Activated T-helper 17 cell treated with anti-CD3 and anti-CD28 coated beads, Interleukin-2, amount 50 U/mL, for 72 hours (primary cell): ENCODE results near the gene SENP3. TPM values are rescaled to one million over a fixed set of nuclear protein-coding genes. Genes with fewer than 3 reads are reported as not detected.
A peak's percentile ranks its signal among the peaks of the same experiment; 100 is the strongest.

Source experiments
- ATAC-seq: fragments of 150-1000 bp; cut with Tn5 transposase; replicated peaks from 2 replicates; pipeline ENCODE4 v1.10.0; 2021; ENCODE audit warnings: mild to moderate bottlenecking, moderate library complexity
- H3K27ac Mint-ChIP-seq: one replicate; pipeline ENCODE4 v1.8.0; 2022; ENCODE audit warnings: mixed read lengths
- H3K27me3 Mint-ChIP-seq: one replicate; pipeline ENCODE4 v1.8.0; 2022; ENCODE audit warnings: mixed read lengths
- H3K36me3 Mint-ChIP-seq: one replicate; pipeline ENCODE4 v1.8.0; 2022; ENCODE audit warnings: low read depth, mild to moderate bottlenecking, mixed read lengths
- H3K4me1 Mint-ChIP-seq: one replicate; pipeline ENCODE4 v1.8.0; 2022; ENCODE audit warnings: mixed read lengths
- H3K4me3 Mint-ChIP-seq: one replicate; pipeline ENCODE4 v1.8.0; 2022; ENCODE audit warnings: mild to moderate bottlenecking, mixed read lengths
- H3K9me3 Mint-ChIP-seq: one replicate; pipeline ENCODE4 v1.8.0; 2022; ENCODE audit warnings: mixed read lengths
- total RNA-seq, 2 donors: library from RNA; stranded (reverse); gene quantifications; one replicate each; pipeline ENCODE4 v1.2.3, GENCODE V29; 2022

The SENP3 gene
- total RNA-seq = 10 to 100 TPM; 28.9 to 59.3 TPM

DNA sequence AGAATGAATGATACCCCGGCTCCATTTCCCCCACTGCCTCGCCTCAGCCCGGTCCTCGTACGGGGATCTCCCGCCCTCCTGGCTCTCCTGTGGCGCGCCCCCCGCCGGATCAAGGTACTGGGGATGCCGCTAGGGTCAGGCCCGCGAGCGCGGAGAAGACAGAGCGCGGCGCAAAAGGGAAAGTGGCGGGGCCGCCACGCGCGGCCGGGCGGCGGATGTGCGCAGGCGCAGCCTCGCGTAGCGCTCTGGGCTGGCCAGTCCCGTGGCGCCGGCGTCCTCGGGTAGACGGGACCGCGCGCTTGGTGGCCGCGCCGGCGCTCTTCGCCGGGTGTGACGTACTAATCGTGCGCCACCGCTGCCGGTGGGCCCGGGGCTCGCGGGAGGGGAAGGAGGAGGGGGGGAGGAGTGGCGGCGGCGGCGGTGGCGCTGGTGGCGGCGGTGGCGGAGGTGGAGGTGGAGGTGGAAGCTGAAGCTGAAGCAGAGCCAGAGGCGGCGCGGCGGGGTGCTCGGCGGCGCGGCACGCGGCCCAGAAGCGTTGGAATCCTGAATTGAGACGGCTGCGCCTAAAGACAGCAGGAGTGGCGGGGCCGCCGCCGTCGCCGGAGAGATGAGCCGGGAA lies at the start of gene SENP3:
Gene SENP3 (plus strand): TSS at position 331 of the 619 bp plus-strand sequence. CDS start 1,158 bp downstream, outside the sequence.
- Mint-ChIP-seq H3K36me3 (peaks cover 56% of the 10 kb centered on the region), H3K9me3 (no peaks in the 10 kb centered on the region), H3K4me3 (peak within 1 kb of the TSS; percentile 91), H3K4me1 (peaks cover 20% of the 10 kb centered on the region), H3K27ac (peak within 1 kb of the TSS; percentile 93), H3K27me3 (no peaks in the 10 kb centered on the region)
- ATAC-seq = peak; percentile 90

DNA sequence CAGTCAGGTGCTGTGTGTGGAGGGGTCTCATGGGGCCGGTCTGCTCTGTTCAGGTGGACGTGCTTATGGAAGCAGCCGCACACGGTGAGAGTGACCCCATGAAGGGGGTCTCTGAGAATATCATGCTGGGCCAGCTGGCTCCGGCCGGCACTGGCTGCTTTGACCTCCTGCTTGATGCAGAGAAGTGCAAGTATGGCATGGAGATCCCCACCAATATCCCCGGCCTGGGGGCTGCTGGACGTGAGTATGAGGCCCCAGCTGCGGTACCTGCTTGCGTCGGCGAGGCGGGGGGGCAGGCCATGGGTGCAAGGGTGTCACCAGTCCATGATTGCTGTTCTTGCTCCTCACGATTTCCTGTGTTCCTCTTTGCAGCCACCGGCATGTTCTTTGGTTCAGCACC lies 49.6 kb upstream of the SENP3 start:
- H3K27me3 Mint-ChIP-seq = no peaks in the 10 kb centered on the region
- H3K4me3 Mint-ChIP-seq = no peak overlapping the region
- H3K36me3 Mint-ChIP-seq = peaks cover 89% of the 10 kb centered on the region
- ATAC-seq = no peak
- no peaks in the 10 kb centered on the region for H3K9me3 Mint-ChIP-seq
- no peaks in the 10 kb centered on the region for H3K4me1 Mint-ChIP-seq
- H3K27ac Mint-ChIP-seq = no peak overlapping the region

DNA sequence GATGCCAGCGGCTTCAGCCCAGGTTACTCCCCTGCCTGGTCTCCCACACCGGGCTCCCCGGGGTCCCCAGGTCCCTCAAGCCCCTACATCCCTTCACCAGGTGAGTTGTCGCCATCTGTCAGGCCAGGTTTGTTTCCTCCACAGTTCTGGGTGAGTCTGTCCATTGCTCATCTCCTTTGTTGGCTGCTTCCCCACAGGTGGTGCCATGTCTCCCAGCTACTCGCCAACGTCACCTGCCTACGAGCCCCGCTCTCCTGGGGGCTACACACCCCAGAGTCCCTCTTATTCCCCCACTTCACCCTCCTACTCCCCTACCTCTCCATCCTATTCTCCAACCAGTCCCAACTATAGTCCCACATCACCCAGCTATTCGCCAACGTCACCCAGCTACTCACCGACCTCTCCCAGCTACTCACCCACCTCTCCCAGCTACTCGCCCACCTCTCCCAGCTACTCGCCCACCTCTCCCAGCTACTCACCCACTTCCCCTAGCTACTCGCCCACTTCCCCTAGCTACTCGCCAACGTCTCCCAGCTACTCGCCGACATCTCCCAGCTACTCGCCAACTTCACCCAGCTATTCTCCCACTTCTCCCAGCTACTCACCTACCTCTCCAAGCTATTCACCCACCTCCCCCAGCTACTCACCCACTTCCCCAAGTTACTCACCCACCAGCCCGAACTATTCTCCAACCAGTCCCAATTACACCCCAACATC lies 48.7 kb upstream of the SENP3 start:
- Mint-ChIP-seq H3K27me3 (no peaks in the 10 kb centered on the region), H3K27ac (peak overlapping the region; percentile 61), H3K4me1 (no peaks in the 10 kb centered on the region), H3K4me3 (no peak overlapping the region), H3K36me3 (peaks cover 80% of the 10 kb centered on the region), H3K9me3 (no peaks in the 10 kb centered on the region)
- no peak for ATAC-seq

DNA sequence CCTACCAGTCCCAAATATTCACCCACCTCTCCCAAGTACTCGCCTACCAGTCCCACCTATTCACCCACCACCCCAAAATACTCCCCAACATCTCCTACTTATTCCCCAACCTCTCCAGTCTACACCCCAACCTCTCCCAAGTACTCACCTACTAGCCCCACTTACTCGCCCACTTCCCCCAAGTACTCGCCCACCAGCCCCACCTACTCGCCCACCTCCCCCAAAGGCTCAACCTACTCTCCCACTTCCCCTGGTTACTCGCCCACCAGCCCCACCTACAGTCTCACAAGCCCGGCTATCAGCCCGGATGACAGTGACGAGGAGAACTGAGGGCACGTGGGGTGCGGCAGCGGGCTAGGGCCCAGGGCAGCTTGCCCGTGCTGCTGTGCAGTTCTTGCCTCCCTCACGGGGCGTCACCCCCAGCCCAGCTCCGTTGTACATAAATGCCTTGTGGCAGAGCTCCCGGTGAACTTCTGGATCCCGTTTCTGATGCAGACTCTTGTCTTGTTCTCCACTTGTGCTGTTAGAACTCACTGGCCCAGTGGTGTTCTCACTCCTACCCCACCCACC lies 47.8 kb upstream of the SENP3 start:
- Mint-ChIP-seq H3K36me3 (peaks cover 71% of the 10 kb centered on the region), H3K27ac (peak overlapping the region; percentile 61), H3K4me3 (no peak overlapping the region), H3K9me3 (no peaks in the 10 kb centered on the region), H3K4me1 (no peaks in the 10 kb centered on the region), H3K27me3 (no peaks in the 10 kb centered on the region)
- ATAC-seq = no peak

DNA sequence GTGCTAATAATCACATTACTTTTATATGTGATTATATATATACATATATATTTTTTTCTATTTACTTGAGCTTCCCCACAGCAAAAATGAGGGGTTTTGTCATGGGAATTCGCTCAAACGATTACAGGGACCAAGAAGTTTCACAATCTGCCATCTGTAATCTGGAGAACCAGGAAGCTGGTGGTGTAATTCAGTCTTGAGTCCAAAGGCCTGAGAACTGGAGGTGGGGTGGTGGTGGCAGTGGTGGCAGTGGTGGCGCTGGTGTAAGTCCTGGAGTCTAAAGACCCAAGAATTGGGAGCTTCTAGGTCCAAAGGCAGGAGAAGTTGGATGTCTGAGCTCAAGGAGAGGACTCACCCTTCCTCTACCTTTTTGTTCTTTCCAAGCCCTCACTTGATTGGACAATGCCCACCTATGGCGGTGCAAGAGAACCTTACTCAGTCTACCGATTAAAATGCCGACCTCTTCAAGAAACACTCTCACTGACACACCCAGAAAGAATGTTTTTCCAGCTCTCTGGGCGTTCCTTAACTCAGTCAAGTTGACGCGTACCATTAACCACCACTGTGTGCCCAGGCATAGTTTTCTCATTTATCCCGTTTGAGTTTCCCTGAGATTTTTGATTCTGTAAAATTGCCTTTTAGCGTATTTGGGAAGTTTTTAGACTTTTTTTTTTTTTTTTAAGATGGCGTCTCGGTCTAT lies 45.7 kb upstream of the SENP3 start:
- Mint-ChIP-seq H3K4me3 (no peak overlapping the region), H3K36me3 (peaks cover 49% of the 10 kb centered on the region), H3K4me1 (no peaks in the 10 kb centered on the region), H3K27me3 (no peaks in the 10 kb centered on the region), H3K27ac (no peak overlapping the region), H3K9me3 (no peaks in the 10 kb centered on the region)
- ATAC-seq = no peak

DNA sequence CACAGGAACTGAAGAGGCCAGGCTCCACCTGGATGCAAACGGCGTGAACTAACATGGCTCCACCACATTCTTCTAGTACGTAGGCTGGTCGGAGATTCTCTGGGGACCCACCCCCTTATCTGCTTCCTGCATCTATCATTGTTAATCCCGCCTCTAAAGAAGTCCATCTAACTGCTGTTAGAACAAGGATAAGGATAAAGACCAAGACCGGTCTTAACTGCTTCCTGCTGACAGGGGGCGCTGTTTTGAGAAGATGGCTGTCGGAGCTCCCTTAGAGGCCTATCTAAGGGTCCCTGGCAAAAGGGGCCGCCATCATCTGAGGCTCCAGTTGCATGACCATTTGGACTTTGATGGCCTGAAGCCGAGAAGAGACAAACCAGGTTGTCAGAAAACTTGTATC lies 38.7 kb upstream of the SENP3 start:
- Mint-ChIP-seq H3K4me1 (peaks cover 6% of the 10 kb centered on the region), H3K9me3 (no peaks in the 10 kb centered on the region), H3K36me3 (no peaks in the 10 kb centered on the region), H3K27me3 (no peaks in the 10 kb centered on the region), H3K4me3 (no peak overlapping the region), H3K27ac (no peak overlapping the region)
- peak; percentile 76 for ATAC-seq

DNA sequence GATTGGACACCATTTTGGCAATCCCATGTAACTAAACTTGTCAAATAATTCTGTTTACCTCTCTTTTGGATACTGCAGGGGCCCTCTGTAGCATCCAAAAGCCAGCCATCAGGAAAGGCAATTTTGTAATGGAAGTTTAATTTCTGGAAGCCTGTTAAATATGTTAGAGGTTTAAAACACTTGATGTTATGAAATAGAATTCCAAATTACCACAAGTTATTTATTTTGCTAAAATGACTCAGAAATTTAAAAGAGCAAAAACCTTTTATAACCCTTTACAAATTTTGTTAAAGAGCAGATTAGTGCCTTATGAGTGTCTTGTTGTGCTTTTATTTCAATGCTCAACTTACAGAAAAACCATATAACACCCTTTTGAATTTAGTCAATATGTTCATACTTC lies 32.9 kb upstream of the SENP3 start:
- Mint-ChIP-seq H3K36me3 (no peaks in the 10 kb centered on the region), H3K4me3 (no peak overlapping the region), H3K9me3 (no peaks in the 10 kb centered on the region), H3K27me3 (no peaks in the 10 kb centered on the region), H3K27ac (no peak overlapping the region), H3K4me1 (no peaks in the 10 kb centered on the region)
- no peak for ATAC-seq

DNA sequence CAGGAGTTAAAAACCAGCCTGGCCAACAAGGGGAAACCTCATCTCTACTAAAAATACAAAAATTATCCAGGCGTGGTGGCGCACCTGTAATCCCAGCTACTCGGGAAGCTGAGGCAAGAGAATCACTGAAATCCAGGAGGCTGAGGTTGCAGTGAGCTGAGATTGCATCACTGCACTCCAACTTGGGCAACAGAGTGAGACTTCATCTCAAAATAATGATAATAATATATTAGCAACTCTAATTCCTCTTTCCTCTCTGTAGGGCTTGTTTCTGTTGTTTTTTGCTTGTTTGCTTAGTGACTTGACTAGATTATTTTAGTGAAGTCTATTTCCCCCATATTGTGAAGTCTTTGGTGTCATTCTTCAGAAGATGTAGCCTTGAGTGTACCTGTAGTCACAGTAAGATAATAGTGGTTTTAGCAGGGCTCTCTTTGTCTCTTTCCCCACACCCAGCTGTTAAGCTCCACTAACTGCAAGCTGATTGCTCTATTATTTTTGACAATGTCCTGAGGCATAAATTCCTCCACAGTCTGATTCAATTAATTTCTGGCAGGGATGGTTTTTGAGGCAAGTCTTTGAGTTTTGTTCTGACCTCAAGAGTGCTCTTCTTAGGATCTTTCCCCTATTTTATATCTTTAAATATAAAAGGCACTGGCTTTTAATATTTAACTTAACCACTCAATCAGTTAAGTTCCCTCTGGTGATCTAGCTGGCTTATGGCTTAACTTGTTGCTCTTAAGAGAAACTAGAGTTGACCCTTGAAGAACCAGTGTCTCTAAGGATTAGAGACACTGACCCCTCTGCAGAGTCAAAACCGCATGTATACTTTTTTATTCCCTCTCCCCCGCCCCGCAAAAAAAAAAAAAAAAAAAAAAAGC lies 31.5 kb upstream of the SENP3 start:
- H3K27ac Mint-ChIP-seq = no peak overlapping the region
- no peaks in the 10 kb centered on the region for H3K4me1 Mint-ChIP-seq
- ATAC-seq = no peak
- H3K27me3 Mint-ChIP-seq = no peaks in the 10 kb centered on the region
- no peaks in the 10 kb centered on the region for H3K9me3 Mint-ChIP-seq
- H3K36me3 Mint-ChIP-seq = no peaks in the 10 kb centered on the region
- H3K4me3 Mint-ChIP-seq = no peak overlapping the region

DNA sequence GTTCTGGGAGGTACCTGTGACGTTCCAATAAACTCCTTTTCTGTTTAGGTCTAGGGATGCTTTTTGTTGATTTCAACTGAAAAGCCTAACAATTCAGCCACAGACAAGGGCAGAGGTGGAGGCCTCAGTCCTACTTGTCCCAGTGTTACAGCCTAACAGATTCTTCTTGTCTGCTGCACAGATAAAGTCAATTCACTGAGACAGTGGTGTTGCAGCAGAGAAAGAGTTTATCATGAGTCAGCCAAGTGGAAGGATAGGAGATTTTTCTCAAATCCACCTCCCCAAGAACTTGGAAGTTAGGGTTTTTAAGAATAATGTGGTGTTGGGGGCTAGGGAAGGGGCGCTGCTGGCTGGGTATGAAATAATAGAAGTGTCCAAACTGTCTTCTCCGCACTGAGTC lies 23.7 kb upstream of the SENP3 start:
- ATAC-seq = no peak

DNA sequence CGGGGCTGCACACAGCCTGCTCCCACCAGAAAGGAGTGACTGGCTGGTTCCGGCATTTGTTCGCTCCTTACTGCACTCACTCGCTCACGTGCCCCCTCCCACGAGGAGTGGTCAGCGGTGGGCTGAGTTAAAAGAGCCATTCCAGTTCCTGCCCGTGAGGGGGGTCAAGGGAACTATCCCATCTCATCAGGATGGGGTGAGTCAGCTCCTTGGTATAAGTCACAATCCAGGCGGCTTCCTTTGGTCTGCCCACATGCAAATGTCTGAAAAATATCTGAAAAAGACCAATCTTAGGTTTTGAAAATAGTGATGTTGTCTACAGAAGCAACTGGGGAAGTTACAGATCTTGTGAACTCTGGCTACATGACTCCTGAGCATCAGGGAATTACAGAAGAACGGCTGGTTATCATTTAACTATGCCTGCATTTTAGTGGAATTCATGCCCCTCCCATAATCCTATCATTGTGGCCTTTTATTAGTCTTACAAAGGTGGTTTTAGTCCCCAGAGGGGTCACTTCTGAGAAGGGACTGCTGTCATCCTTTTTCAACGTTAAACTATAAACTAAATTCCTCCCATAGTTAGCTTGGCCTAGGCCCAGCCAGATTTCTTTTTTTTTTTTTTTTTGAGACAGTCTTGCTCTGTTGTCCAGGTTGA lies 22.7 kb upstream of the SENP3 start:
- H3K27ac Mint-ChIP-seq = no peak overlapping the region
- no peak overlapping the region for H3K4me3 Mint-ChIP-seq
- no peaks in the 10 kb centered on the region for H3K36me3 Mint-ChIP-seq
- H3K4me1 Mint-ChIP-seq = no peaks in the 10 kb centered on the region
- no peaks in the 10 kb centered on the region for H3K27me3 Mint-ChIP-seq
- no peaks in the 10 kb centered on the region for H3K9me3 Mint-ChIP-seq
- ATAC-seq = no peak

More for the DNA sequence above, 23.7 kb upstream of the SENP3 start:
- Mint-ChIP-seq H3K36me3 (no peaks in the 10 kb centered on the region), H3K4me1 (no peaks in the 10 kb centered on the region), H3K9me3 (no peaks in the 10 kb centered on the region), H3K4me3 (no peak overlapping the region), H3K27me3 (no peaks in the 10 kb centered on the region), H3K27ac (no peak overlapping the region)

DNA sequence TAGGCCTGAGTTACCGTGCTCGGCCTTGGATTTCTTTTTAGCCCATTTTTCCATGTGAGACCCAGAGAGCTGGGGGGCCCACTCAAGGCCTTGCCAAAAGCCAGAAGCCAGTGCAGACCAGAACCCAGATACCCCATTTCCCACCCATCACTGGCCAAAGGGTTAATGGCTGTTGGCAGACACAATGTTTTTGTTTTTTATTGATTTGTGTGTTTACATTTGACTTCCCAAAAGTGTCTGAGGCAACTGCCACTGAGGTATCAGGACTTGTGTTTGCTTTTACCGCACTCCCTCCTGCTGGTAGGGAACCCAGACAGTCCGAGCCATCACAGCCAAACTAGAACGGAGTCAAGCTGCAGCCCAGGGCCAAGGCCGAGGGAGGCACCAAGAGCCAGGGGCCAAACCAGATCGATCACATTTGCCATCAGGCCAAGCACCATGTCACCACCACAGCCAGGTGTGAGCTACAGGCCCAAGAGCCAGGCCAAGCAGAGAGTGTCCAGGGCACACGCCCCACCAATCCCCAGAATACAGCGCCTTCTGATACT lies 20.6 kb upstream of the SENP3 start:
- no peak for ATAC-seq
- no peaks in the 10 kb centered on the region for H3K36me3 Mint-ChIP-seq
- H3K27ac Mint-ChIP-seq = no peak overlapping the region
- no peak overlapping the region for H3K4me3 Mint-ChIP-seq
- no peaks in the 10 kb centered on the region for H3K4me1 Mint-ChIP-seq
- H3K9me3 Mint-ChIP-seq = no peaks in the 10 kb centered on the region
- no peaks in the 10 kb centered on the region for H3K27me3 Mint-ChIP-seq

DNA sequence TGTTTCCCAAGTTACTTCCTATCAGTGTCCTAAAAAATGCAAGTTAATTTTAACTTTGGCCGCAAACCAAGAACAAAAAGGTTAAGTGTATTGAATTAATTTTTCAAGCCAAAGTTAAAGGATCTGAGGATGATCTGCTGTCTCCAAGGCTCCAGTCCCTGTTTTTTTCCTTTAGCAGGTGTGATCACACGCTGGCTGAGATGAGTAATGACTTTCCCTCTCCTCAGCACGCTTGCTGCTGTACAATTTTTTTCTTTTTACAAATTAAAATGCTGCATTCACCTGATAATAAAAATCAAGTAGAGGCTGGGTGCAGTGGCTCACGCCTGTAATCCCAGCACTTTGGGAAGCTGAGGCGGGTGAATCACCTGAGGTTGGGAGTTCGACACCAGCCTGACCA lies 16.8 kb upstream of the SENP3 start:
- ATAC-seq = no peak
- H3K27ac Mint-ChIP-seq = no peak overlapping the region
- H3K27me3 Mint-ChIP-seq = no peaks in the 10 kb centered on the region
- H3K36me3 Mint-ChIP-seq = no peaks in the 10 kb centered on the region
- no peak overlapping the region for H3K4me3 Mint-ChIP-seq
- H3K4me1 Mint-ChIP-seq = peaks cover 11% of the 10 kb centered on the region
- no peaks in the 10 kb centered on the region for H3K9me3 Mint-ChIP-seq

DNA sequence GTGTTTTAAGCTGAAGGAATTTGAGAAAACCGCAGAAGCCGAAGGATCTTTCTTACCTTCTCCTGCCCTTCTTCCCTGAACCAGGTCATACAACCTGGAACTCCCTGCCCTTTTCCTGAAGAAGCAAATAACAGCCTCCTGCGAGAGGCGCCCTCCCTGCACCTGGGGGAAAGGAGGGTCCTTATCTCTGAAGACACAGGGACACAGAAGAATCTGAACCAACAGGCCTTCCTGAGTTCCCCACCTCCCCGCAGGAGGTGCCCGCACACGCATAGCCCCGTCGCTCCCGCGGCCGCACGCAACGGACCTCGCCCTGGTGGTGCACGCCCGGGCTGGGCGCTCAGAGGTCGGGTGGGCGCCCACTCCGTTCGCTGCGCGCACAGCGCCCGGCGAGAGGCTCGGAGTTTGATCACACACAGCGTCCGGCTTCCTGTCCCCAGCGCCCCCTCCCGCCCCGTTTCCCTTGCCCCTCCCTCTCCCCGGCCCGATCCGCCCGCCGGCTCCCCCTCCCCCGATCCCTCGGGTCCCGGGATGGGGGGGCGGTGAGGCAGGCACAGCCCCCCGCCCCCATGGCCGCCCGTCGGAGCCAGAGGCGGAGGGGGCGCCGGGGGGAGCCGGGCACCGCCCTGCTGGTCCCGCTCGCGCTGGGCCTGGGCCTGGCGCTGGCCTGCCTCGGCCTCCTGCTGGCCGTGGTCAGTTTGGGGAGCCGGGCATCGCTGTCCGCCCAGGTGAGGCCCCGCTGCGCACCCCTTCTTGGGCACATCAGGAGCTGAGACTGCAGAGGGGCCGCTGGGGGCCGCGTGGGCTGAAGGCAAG lies 12.9 kb upstream of the SENP3 start, which contains the start of gene TNFSF12:
Gene TNFSF12 (plus strand): TSS at position 474 of the 816 bp plus-strand sequence. CDS start 96 bp downstream, at position 570.
- Mint-ChIP-seq H3K27me3 (no peaks in the 10 kb centered on the region), H3K4me3 (peak within 1 kb of the TSS; percentile 77), H3K27ac (peak within 1 kb of the TSS; percentile 63), H3K4me1 (peaks cover 33% of the 10 kb centered on the region), H3K9me3 (no peaks in the 10 kb centered on the region), H3K36me3 (peaks cover 14% of the 10 kb centered on the region)
- peak; percentile 66 for ATAC-seq
